GM21576 (cell line): ENCODE data around the gene ADAMTSL1.

Experiments used
- ATAC-seq: cut with Tn5 transposase; IDR thresholded peaks from one replicate; pipeline ENCODE4 v1.9.1; 2021; ENCODE audit warnings: mild to moderate bottlenecking, moderate library complexity; ENCODE audit not compliant: unreplicated experiment

ADAMTSL1 gene

GRCh38 chr9:18459962-18460584, 13.9 kb upstream of the ADAMTSL1 start:
- no peak for ATAC-seq

- no peak for ATAC-seq
These were observed 12.5 kb upstream of the ADAMTSL1 start for GRCh38 chr9:18461496-18461895.

- ATAC-seq: no peak
These were observed 10.0 kb upstream of the ADAMTSL1 start for GRCh38 chr9:18463991-18464390.

GRCh38 chr9:18466101-18466500, 7.9 kb upstream of the ADAMTSL1 start:
- ATAC-seq: no peak

GRCh38 chr9:18467696-18468095, 6.3 kb upstream of the ADAMTSL1 start:
- ATAC-seq: no peak

- no peak for ATAC-seq
These were observed 1.5 kb upstream of the ADAMTSL1 start for GRCh38 chr9:18472435-18472834.

GRCh38 chr9:18472841-18473251, 1.1 kb upstream of the ADAMTSL1 start:
- no peak for ATAC-seq

GRCh38 chr9:18474783-18475182, 830 bp downstream of the ADAMTSL1 start:
- ATAC-seq: no peak

- no peak for ATAC-seq
These were observed 3.2 kb downstream of the ADAMTSL1 start for GRCh38 chr9:18477121-18477660.

- ATAC-seq: no peak
These were observed 3.8 kb downstream of the ADAMTSL1 start for GRCh38 chr9:18477719-18478118.

- no peak for ATAC-seq
These were observed 4.8 kb downstream of the ADAMTSL1 start for GRCh38 chr9:18478501-18479361.

- ATAC-seq: no peak
These were observed 5.5 kb downstream of the ADAMTSL1 start for GRCh38 chr9:18479405-18479804.

GRCh38 chr9:18480662-18481093, 6.7 kb downstream of the ADAMTSL1 start:
- ATAC-seq: no peak

GRCh38 chr9:18482371-18482770, 8.4 kb downstream of the ADAMTSL1 start:
- no peak for ATAC-seq

GRCh38 chr9:18485714-18486113, 11.8 kb downstream of the ADAMTSL1 start:
- no peak for ATAC-seq

GRCh38 chr9:18487611-18488010, 13.7 kb downstream of the ADAMTSL1 start:
- ATAC-seq: no peak

- ATAC-seq: no peak
These were observed 14.9 kb downstream of the ADAMTSL1 start for GRCh38 chr9:18488886-18489285.

GRCh38 chr9:18489861-18490260, 15.9 kb downstream of the ADAMTSL1 start:
- no peak for ATAC-seq

GRCh38 chr9:18490641-18491370, 16.9 kb downstream of the ADAMTSL1 start:
- ATAC-seq: no peak

- ATAC-seq: no peak
These were observed 18.7 kb downstream of the ADAMTSL1 start for GRCh38 chr9:18492612-18493011.

- no peak for ATAC-seq
These were observed 19.6 kb downstream of the ADAMTSL1 start for GRCh38 chr9:18493451-18493993.
